Measurements from ENCODE around the gene NLRC5.

The NLRC5 gene

DNA sequence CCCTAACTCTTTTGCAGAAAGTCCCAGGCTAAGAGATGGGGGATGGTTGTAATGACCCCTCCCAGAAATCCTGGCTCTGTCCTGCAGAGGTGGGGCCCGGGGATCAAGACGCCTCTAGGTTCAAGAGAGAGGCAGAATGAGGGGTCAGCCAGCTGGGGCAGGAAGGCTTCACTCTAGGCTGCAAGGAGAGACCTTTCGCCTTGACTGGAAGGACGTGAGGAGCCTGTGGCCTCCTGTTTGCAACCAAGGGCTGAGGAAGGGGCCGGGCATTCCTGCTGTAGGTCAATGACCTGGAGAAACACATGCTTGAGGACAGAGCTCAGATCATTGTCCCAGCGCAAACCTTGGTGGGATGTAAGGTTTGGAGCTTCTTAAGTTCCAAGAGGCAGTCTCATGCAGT, 36.4 kb upstream of the NLRC5 start:
- Mint-ChIP-seq H3K4me1 (peaks cover 17% of the 10 kb centered on the region), H3K4me3 (no peak overlapping the region), H3K36me3 (peaks cover 3% of the 10 kb centered on the region), H3K9me3 (no peaks in the 10 kb centered on the region), H3K27ac (no peak overlapping the region)
- DNase-seq (ENCODE audit: low spot score in 2 of 2): no peak
- ATAC-seq: no peak

GRCh38 chr16:56956076-56956475, 33.3 kb upstream of the NLRC5 start:
- DNase-seq (ENCODE audit: low spot score in 2 of 2) (no peak), ATAC-seq (no peak)
- peaks cover 6% of the 10 kb centered on the region for H3K4me1 Mint-ChIP-seq
- H3K9me3 Mint-ChIP-seq: no peaks in the 10 kb centered on the region
- H3K36me3 Mint-ChIP-seq: no peaks in the 10 kb centered on the region
- no peak overlapping the region for H3K27ac Mint-ChIP-seq
- no peak overlapping the region for H3K4me3 Mint-ChIP-seq

- ATAC-seq (no peak), DNase-seq (ENCODE audit: low spot score in 2 of 2) (no peak)
- Mint-ChIP-seq H3K4me3 (no peak overlapping the region), H3K36me3 (no peaks in the 10 kb centered on the region), H3K27ac (no peak overlapping the region), H3K9me3 (no peaks in the 10 kb centered on the region), H3K4me1 (no peaks in the 10 kb centered on the region)
Measured at GRCh38 chr16:56956756-56957155, 32.6 kb upstream of the NLRC5 start.

DNA sequence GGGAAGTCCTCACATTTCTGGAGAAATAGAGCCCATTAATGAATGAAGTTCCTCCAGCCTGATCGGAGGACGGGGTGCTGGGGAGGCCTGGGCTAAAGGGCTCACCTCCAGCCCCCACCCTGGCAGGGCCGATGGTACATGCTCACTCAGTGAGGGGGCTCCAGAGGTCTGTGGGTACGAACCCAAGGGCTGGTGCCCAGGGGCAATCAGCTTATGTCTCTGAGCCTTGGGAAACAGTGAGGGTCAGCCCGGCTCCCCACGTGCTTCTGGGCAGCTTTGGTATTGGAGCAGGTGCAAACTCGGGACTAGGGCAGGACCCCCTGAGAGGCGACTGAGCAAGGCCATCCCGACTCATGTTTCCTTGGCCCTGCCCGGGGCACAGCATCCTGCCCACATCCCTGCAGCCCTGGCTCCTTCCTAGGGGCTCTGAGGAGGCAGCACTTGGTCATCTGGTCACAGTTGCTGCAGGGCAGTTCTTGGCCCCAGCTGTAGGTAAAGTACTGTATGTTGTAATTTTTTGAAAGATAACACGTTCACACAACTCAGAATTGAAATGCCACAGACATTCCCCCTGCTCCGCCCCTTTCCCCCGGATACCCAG, 28.6 kb upstream of the NLRC5 start:
- ATAC-seq: no peak
- no peak overlapping the region for H3K4me3 Mint-ChIP-seq
- no peak overlapping the region for H3K27ac Mint-ChIP-seq
- H3K9me3 Mint-ChIP-seq: no peaks in the 10 kb centered on the region
- peaks cover 16% of the 10 kb centered on the region for H3K4me1 Mint-ChIP-seq
- peaks cover 6% of the 10 kb centered on the region for H3K36me3 Mint-ChIP-seq
- no peak for DNase-seq (ENCODE audit: low spot score in 2 of 2)

- no peak overlapping the region for H3K27ac Mint-ChIP-seq
- DNase-seq (ENCODE audit: low spot score in 2 of 2): no peak
- peaks cover 20% of the 10 kb centered on the region for H3K4me1 Mint-ChIP-seq
- ATAC-seq: no peak
- no peak overlapping the region for H3K4me3 Mint-ChIP-seq
- no peaks in the 10 kb centered on the region for H3K9me3 Mint-ChIP-seq
- H3K36me3 Mint-ChIP-seq: peaks cover 6% of the 10 kb centered on the region
Measured at GRCh38 chr16:56961386-56961785, 28.0 kb upstream of the NLRC5 start.

DNA sequence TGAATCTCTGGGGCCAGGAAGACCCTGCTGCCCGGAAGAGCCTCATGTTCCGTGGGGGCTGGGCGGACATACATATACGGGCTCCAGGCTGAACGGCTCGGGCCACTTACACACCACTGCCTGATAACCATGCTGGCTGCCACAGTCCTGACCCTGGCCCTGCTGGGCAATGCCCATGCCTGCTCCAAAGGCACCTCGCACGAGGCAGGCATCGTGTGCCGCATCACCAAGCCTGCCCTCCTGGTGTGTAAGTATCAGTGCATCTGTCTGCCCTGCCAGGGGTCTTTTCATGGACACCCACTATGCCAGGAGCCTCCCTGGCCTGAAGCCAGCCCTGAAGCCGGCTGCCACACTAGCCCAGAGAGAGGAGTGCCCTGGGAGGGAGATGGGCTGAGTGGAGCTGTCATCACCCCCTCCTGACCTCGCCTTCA, 27.5 kb upstream of the NLRC5 start, which contains the start of gene CETP:
TSS of gene CETP (plus strand) at position 100 of the 431 bp plus-strand sequence. CDS start at position 130, 30 bp downstream.
- Mint-ChIP-seq H3K4me3 (no peak within 1 kb of the TSS), H3K9me3 (no peaks in the 10 kb centered on the region), H3K4me1 (peaks cover 20% of the 10 kb centered on the region), H3K36me3 (peaks cover 6% of the 10 kb centered on the region), H3K27ac (no peak within 1 kb of the TSS)
- DNase-seq (ENCODE audit: low spot score in 2 of 2) (no peak), ATAC-seq (no peak)

DNA sequence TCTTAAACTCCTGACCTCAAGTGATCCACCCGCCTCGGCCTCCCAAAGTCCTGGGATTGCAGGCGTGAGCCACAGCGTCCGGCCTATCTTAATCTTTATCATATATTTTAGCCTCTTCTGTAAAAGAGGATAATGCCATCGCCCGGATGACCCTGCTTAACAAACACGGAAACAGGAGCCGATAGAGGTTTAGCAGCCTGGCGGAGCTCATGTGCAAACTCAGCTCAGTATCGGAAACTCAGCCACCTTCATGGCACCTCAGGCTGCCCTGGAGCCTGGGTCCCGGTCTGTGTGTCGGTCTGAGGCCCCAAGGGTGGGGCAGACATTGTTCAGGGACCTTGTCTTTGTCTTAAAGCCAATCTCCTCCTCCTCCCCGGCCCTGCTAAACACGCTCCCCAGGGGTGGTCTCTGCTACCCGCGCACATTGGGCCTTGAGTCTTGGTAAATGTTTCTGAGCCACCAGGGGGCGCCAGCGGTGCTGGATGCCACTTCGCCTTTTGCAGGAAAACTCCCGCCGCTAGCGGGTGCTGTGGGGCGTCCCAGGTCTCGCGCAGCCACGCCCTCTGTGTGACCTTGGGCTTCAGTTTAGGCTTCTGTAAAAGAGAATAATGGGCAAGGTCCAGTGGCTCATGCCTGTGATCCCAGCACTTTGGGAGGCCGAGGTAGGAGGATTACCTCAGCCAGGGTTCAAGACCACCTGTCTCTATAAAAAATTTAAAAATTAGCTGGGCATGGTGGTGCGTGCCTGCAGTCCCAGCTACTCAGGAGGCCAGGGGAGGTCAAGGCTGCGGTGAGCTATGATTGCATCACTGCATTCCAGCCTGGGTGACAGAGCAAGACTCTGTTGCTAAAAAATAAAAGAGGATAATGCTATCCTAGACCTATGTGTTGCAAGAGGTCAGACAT, 24.9 kb upstream of the NLRC5 start:
- peaks cover 20% of the 10 kb centered on the region for H3K4me1 Mint-ChIP-seq
- H3K9me3 Mint-ChIP-seq: no peaks in the 10 kb centered on the region
- DNase-seq (ENCODE audit: low spot score in 2 of 2): peak; percentile 97 to 99
- peak; percentile 88 for ATAC-seq
- H3K36me3 Mint-ChIP-seq: peaks cover 6% of the 10 kb centered on the region
- H3K4me3 Mint-ChIP-seq: no peak overlapping the region
- H3K27ac Mint-ChIP-seq: peak overlapping the region; percentile 43

DNA sequence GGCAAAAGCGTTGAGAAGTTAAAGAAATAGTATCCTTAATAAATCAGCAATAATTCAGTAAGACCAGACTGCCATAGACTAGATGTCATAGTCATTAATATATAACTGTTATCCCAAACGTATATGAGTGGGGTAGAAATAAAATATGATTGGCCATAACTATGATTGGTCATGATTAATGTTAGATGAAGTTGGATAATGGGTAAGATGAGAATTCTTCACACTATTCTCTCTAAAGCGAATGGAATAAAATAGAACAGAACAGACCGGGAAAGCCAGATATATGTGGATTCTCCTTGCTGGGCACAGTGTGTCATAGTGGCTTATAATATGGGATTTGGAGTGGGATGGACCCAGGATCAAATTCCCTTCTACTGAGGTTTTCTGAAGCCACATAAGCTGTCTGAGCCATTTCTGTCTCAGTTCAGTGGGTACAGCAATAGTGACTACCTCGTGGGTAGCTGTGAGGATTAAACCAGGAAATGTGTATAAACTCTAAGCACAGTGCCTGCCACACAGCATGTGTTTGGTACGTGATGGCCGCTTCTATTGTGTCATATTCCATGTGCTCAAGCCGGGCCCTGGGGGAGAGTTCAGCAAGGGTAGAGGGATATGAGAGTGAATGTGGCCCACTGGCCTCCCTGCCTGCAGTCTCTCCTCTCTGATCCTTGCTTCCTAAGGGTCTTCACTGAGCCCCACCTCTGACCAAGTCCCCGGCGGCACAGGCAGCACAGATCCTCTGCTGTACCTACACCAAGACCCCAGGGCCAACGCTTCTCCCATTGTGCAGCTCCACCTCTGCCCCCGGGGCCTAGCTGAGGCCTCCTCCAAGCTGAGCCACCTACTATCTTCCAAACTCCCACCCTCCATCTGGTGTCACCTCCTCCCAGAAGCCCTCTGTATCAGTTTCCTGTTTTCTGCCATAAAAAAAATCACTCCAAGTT, 23.9 kb upstream of the NLRC5 start:
- ATAC-seq (no peak), DNase-seq (ENCODE audit: low spot score in 2 of 2) (no peak)
- Mint-ChIP-seq H3K4me1 (peaks cover 20% of the 10 kb centered on the region), H3K36me3 (peaks cover 6% of the 10 kb centered on the region), H3K9me3 (no peaks in the 10 kb centered on the region), H3K27ac (peak overlapping the region; percentile 81), H3K4me3 (no peak overlapping the region)

DNA sequence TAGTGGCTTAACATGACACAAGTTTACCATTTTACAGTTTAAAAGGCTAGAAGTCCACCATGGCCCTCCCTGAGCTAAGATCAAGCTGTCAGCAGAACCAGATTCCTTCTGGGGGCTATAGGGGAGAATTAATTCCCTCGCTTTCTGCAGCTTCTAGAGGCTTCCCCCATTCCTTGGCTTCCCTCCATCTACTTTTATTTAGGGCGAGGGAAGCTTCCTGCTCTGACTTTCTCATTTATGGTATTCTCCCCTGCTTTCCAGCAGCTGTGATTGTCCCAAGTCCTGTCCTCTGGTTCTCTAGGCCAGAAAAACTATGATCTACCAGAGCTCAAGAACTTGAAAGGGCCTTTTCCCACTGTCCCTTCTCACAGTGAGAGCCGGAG, 23.3 kb upstream of the NLRC5 start:
- Mint-ChIP-seq H3K9me3 (no peaks in the 10 kb centered on the region), H3K4me1 (peaks cover 24% of the 10 kb centered on the region), H3K36me3 (peaks cover 6% of the 10 kb centered on the region), H3K27ac (peak overlapping the region; percentile 81), H3K4me3 (no peak overlapping the region)
- DNase-seq (ENCODE audit: low spot score in 2 of 2): no peak
- no peak for ATAC-seq

GRCh38 chr16:56967733-56968132, 21.6 kb upstream of the NLRC5 start:
- Mint-ChIP-seq H3K36me3 (peaks cover 6% of the 10 kb centered on the region), H3K9me3 (no peaks in the 10 kb centered on the region), H3K4me3 (no peak overlapping the region), H3K27ac (no peak overlapping the region), H3K4me1 (peaks cover 32% of the 10 kb centered on the region)
- ATAC-seq (no peak), DNase-seq (ENCODE audit: low spot score in 2 of 2) (no peak)

GRCh38 chr16:56969769-56970168, 19.6 kb upstream of the NLRC5 start:
- Mint-ChIP-seq H3K4me1 (peaks cover 46% of the 10 kb centered on the region), H3K36me3 (peaks cover under 1% of the 10 kb centered on the region), H3K27ac (no peak overlapping the region), H3K4me3 (no peak overlapping the region), H3K9me3 (no peaks in the 10 kb centered on the region)
- DNase-seq (ENCODE audit: low spot score in 2 of 2) (no peak), ATAC-seq (no peak)

GRCh38 chr16:56970934-56971767, 18.2 kb upstream of the NLRC5 start:
- Mint-ChIP-seq H3K27ac (peak overlapping the region; percentile 67), H3K4me1 (peaks cover 46% of the 10 kb centered on the region), H3K9me3 (no peaks in the 10 kb centered on the region), H3K4me3 (no peak overlapping the region), H3K36me3 (no peaks in the 10 kb centered on the region)
- ATAC-seq: peak; percentile 72
- no peak for DNase-seq (ENCODE audit: low spot score in 2 of 2)

DNA sequence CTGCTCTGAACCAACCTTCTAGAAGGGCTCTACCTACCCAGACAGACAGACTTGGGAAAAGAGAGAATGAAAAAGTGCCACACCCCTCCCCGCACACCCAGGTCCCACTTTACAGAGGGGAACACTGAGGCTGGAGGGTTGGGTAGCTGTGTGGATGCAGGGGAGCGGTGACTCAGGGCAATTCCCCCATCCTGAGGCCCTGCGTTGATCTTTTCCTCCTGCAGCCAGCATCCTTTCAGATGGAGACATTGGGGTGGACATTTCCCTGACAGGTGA, 17.7 kb upstream of the NLRC5 start:
- ATAC-seq (no peak), DNase-seq (ENCODE audit: low spot score in 2 of 2) (no peak)
- Mint-ChIP-seq H3K4me3 (no peak overlapping the region), H3K9me3 (no peaks in the 10 kb centered on the region), H3K36me3 (no peaks in the 10 kb centered on the region), H3K27ac (peak overlapping the region; percentile 67), H3K4me1 (peaks cover 48% of the 10 kb centered on the region)

DNA sequence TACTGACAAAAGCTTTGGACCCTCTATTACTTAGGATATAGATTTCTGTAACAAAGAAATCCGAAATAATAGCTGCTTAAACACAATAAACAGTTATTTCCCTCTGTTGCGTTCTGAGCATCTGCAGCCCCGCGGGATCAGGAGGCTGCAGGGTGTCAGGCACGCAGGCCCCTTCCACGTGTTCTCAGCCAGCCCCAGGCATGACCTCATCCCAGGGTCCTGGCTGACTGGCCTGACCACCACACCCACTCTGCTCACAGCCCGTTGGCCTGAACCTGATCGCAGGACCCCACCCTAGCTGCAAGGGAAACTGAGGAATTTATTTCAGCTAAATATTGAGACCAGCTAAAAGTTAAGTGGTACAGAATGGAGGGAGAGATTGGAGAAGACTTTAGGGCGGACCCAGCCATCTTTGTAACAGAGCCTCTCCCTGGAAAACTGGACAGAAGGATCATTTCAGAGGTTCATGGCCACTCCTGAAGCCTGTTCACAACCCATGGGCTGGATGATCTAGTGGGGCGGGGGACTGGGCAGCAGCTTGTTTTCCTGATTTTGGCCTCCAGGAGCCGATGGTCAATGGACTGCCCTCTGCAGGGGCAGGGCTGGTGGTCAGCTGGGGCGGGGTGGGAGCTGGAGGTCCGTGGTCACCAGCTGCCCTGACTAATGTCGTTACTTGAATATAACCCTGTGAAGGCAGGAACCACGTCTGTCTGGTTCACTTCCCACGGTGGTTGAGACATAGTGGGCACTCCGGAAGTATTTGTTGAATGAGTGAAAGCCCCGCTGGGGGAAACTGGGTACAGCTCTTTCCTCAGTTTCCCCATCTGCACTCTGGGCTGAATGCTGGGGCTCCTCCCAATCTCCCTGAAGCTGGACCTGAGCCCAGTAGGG, 16.7 kb upstream of the NLRC5 start:
- H3K4me1 Mint-ChIP-seq: peaks cover 48% of the 10 kb centered on the region
- DNase-seq (ENCODE audit: low spot score in 2 of 2): no peak
- no peaks in the 10 kb centered on the region for H3K9me3 Mint-ChIP-seq
- no peaks in the 10 kb centered on the region for H3K36me3 Mint-ChIP-seq
- no peak overlapping the region for H3K27ac Mint-ChIP-seq
- ATAC-seq: no peak
- no peak overlapping the region for H3K4me3 Mint-ChIP-seq

Data from stimulated activated effector memory CD8-positive, alpha-beta T cell treated with anti-CD3 and anti-CD28 coated beads, Interleukin-12 subunit alpha, Interleukin-12 subunit beta, amount 100 ng/mL, for 72 hours (primary cell).